ENCODE results near the gene PRKG2. TPM values are rescaled to one million over a fixed set of nuclear protein-coding genes. Genes with fewer than 3 reads are reported as not detected.

Gene PRKG2
- total RNA-seq, 1 experiment from 2014 or later = 1.9 TPM

DNA sequence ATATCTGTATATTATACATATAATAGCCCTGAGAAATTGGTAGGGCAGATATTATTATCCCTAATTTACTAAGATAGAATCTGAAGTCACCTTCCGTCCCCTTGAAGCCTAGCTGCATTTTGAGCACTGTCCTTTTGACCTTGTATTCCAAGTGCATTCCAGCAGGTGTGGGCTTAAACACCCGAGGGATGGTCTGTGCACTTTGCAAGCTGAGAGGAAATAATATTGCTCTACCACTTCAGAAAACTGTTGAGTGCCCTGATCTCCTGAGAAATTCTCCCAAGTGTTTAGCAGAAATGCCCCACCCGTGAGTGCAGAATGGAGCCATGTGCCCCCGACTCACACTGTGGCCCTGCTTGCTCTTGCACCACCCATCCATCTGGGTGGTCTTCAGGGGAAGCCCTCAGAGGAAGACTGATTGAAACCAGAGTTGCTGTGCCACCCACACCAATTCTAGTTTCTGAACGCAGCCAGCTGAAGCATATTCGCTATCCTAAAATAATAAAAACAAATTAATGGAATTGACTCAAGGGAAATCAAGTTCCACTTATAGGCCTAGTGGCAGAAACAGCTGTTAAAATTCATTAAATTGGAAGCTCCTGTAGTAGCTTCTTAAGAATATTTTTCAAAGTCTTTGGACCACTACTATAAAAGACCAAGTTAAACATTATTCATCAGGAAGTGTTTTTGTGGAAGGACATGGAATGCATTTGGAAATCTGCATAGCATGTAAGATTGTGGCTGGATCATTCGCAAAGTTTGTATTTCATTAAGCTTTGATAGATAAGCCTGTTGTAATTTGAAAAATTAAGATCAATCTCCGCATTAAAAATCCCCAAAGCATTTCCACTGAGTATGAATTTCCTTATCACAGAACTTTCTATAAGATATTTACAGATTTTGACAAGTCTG, 41.3 kb upstream of the PRKG2 start:
- H3K27me3 Mint-ChIP-seq (ENCODE audit: low read depth) = peaks cover 3% of the 10 kb centered on the region; the same call in 1 of the 2 replicates
- TF ChIP-seq, protein P1, sequence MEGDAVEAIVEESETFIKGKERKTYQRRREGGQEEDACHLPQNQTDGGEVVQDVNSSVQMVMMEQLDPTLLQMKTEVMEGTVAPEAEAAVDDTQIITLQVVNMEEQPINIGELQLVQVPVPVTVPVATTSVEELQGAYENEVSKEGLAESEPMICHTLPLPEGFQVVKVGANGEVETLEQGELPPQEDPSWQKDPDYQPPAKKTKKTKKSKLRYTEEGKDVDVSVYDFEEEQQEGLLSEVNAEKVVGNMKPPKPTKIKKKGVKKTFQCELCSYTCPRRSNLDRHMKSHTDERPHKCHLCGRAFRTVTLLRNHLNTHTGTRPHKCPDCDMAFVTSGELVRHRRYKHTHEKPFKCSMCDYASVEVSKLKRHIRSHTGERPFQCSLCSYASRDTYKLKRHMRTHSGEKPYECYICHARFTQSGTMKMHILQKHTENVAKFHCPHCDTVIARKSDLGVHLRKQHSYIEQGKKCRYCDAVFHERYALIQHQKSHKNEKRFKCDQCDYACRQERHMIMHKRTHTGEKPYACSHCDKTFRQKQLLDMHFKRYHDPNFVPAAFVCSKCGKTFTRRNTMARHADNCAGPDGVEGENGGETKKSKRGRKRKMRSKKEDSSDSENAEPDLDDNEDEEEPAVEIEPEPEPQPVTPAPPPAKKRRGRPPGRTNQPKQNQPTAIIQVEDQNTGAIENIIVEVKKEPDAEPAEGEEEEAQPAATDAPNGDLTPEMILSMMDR (conservative IDR thresholded peaks at IDR 0.05) = no peak
- no peaks in the 10 kb centered on the region for H3K9me3 Mint-ChIP-seq
- H2BK120ac ChIP-seq (ENCODE audit: low read depth, low read length, poor library complexity, severe bottlenecking) = no peak overlapping the region
- H3K27ac ChIP-seq (ENCODE audit: insufficient read length, low read depth, low read length) = no peak overlapping the region
- no peaks in the 10 kb centered on the region for H3K23me2 ChIP-seq (ENCODE audit: insufficient read length, low read depth, low read length, poor library complexity, severe bottlenecking)
- no peaks in the 10 kb centered on the region for H3K9me3 ChIP-seq (ENCODE audit: control insufficient read depth, low read depth, low read length)
- H4K5ac ChIP-seq (ENCODE audit: insufficient read length, low read depth, low read length) = no peak overlapping the region
- peaks cover 0 to 2% of the 10 kb centered on the region in 2 experiments; a peak in 1 of 4 replicates for H3K4me1 Mint-ChIP-seq
- no peak overlapping the region for H3K9ac ChIP-seq (ENCODE audit: extremely low read depth, insufficient read length, low read length)
- H3K4me1 ChIP-seq (ENCODE audit: insufficient read depth, low read length) = no peaks in the 10 kb centered on the region
- no peak overlapping the region for H2BK12ac ChIP-seq (ENCODE audit: insufficient read length, low read depth, low read length)
- H3K79me2 ChIP-seq (ENCODE audit: insufficient read depth, low read length) = no peaks in the 10 kb centered on the region
- H3K4me2 ChIP-seq (ENCODE audit: insufficient read depth, insufficient read length, low read length) = no peak overlapping the region
- no peak overlapping the region for H4K91ac ChIP-seq (ENCODE audit: insufficient read length, low read depth, low read length)
- H3K18ac ChIP-seq (ENCODE audit: insufficient read length, low read depth, low read length) = no peak overlapping the region
- no peak overlapping the region for H3T11ph ChIP-seq (ENCODE audit: low read length)
- H3K27me3 ChIP-seq (ENCODE audit: insufficient read depth, low read length) = no peaks in the 10 kb centered on the region
- H2AFZ ChIP-seq (ENCODE audit: low read length) = no peak overlapping the region
- WGBS (ENCODE audit: extremely low coverage, insufficient read length, low lambda C conversion rate) = no CpG with 5 or more reads among the region's 8 CpGs
- H3K79me1 ChIP-seq (ENCODE audit: insufficient read depth, low read depth, low read length, poor library complexity, severe bottlenecking) = no peaks in the 10 kb centered on the region
- H3K4me3 Mint-ChIP-seq = no peak overlapping the region
- no peak overlapping the region for H3K23ac ChIP-seq (ENCODE audit: insufficient read length, low read depth, low read length)
- no peak overlapping the region for H2AK5ac ChIP-seq (ENCODE audit: insufficient read length, low read length)
- no peak overlapping the region for H2BK15ac ChIP-seq (ENCODE audit: low read depth, low read length)
- no peaks in the 10 kb centered on the region for H3K36me3 Mint-ChIP-seq (ENCODE audit: insufficient read depth in 1 of 3, low read depth in 3 of 3)
- H3K56ac ChIP-seq (ENCODE audit: insufficient read length, low read depth, low read length) = no peak overlapping the region
- no peak overlapping the region for H2BK5ac ChIP-seq (ENCODE audit: insufficient read length, low read length)
- no peak overlapping the region for H4K8ac ChIP-seq (replicated peaks; ENCODE audit: insufficient read length, low read depth, low read length)
- H2BK20ac ChIP-seq (ENCODE audit: low read depth, low read length, poor library complexity, severe bottlenecking) = no peak overlapping the region
- H3K27ac Mint-ChIP-seq = peak overlapping the region in 1 of 3 experiments; percentile 53; a peak in 1 of 7 replicates
- no peak overlapping the region for H3K14ac ChIP-seq (ENCODE audit: insufficient read depth, low read length)
- H3K4ac ChIP-seq (ENCODE audit: low read depth, low read length) = no peak overlapping the region
- no peaks in the 10 kb centered on the region for H4K20me1 ChIP-seq (ENCODE audit: control insufficient read depth, insufficient read depth, insufficient read length)
- no peak for DNase-seq

Data from H9 (cell line).